Measurements from ENCODE around the gene P4HA3. TPM values are rescaled to one million over a fixed set of nuclear protein-coding genes. Genes with fewer than 3 reads are reported as not detected.

P4HA3 gene
- total and polyA plus RNA-seq, 9 of the 15 experiments (the other 6 are each of a cell fraction or from before 2014, with no cell fraction given), result 0.01 to 0.03 TPM; not detected in 7

DNA sequence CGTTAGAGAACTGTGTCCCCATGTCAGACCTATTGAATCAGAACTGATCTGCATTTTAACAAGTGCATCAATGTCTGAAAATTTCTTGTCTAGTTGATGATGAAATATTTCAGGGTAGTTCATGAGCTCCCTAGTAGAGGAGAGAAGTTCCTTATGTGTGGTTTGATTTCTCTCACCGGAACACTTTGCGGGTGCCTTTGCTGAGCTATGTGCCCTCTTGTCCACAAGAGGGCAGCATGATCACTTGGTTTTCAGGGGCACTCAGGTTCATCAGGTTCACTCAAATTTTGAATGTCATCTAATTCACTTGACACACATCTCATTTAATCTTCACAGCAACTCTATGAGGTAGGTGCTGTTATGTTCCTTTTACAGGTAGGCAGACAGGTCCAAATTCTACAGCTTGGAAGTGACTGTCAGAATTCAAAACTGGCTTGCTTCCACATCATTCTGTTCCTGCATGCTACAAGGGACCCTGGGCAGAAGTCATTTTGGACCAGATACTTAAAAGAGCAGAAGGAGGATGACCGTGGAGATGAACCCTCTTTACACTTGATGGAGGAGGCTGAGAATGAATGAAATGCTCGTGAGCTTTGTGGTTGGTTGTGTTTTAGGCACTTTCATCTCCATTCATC, 55.6 kb downstream of the P4HA3 start:
- FAIRE-seq, result peak; percentile 98
- Histone ChIP-seq H3K27me3 (ENCODE audit: control insufficient read depth in 2 of 2, insufficient read depth in 2 of 2, low read length in 2 of 2) (peaks cover 2 to 3% of the 10 kb centered on the region in 2 experiments; a peak in 2 of 5 replicates), H2AFZ (ENCODE audit: low read depth, low read length) (no peak overlapping the region), H3K4me3 (no peak overlapping the region), H3K9me3 (replicated peaks; ENCODE audit: control insufficient read depth, insufficient read depth, low read depth, low read length) (no peaks in the 10 kb centered on the region), H3K4me2 (ENCODE audit: insufficient read depth, low read length) (no peak overlapping the region), H4K20me1 (replicated peaks; ENCODE audit: control insufficient read depth, insufficient read depth, low read length) (no peaks in the 10 kb centered on the region; the same call in 1 of the 2 replicates), H3K9ac (ENCODE audit: insufficient read depth in 1 of 2, low read depth in 2 of 2, low read length in 2 of 2) (no peak overlapping the region), H3K9me1 (ENCODE audit: control insufficient read depth, insufficient read depth, low read length) (no peaks in the 10 kb centered on the region), H3K27ac (ENCODE audit: extremely low read depth, low read depth, low read length) (no peak overlapping the region), H3K4me1 (replicated peaks in 1 of 2; ENCODE audit: control insufficient read depth in 2 of 2, insufficient read depth in 2 of 2, low read length in 2 of 2) (no peaks in the 10 kb centered on the region), H3K36me3 (ENCODE audit: control insufficient read depth, insufficient read depth, low read length) (peaks cover 52% of the 10 kb centered on the region; the same call in 2 of the 3 replicates), H3K79me2 (ENCODE audit: control insufficient read depth, insufficient read depth, low read length) (no peaks in the 10 kb centered on the region)
- 41% methylated on average over 5 of the region's 5 CpGs for WGBS (ENCODE audit: insufficient coverage, low coverage, missing lambda C conversion rate)
- BruUV-seq (replicated peaks), result no TSS peak
- in situ Hi-C loops (cut with MboI) (no loop called here), intact Hi-C loops (cut with micrococcal nuclease) (loop anchor here (1.0 to 5.0 kb wide), 4 partner anchors 66 to 291 kb away; no protein-coding TSS in a partner anchor)
- CTCF ChIA-PET (ENCODE audit: low intra/inter-chr PET ratio), result interaction anchor here (0.6 to 2.5 kb wide), 5 partner anchors 66 to 1112 kb away, joined by 3 to 15 read pairs (median 4); no protein-coding TSS in a partner anchor
- DNase-seq (ENCODE audit: extremely low read depth in 1 of 4, low spot score in 3 of 4), result peak; percentile 72 to 77 (median 76)
- ATAC-seq, result peak; percentile 89
- POLR2A ChIA-PET, result interaction anchor here (0.8 to 1.9 kb wide), 3 partner anchors 13 to 276 kb away, joined by 4 to 7 read pairs (median 4); partner anchors contain the start of genes C2CD3 and PPME1
- TF ChIP-seq ZEB2 (IDR thresholded peaks at IDR 0.05) (no peak), BRD4 (IDR thresholded peaks at IDR 0.05) (no peak), ZNF764 (CRISPR knock-in tag; IDR thresholded peaks at IDR 0.05; ENCODE audit: low read depth) (no peak), BRCA1 (IDR thresholded peaks at IDR 0.05) (no peak), BRCA1 (CRISPR knock-in tag; IDR thresholded peaks at IDR 0.05) (no peak), KLF10 (CRISPR knock-in tag; IDR thresholded peaks at IDR 0.05) (no peak), SMC3 (conservative IDR thresholded peaks at IDR 0.05; ENCODE audit: insufficient read depth, low read depth, low read length) (peak; percentile 83), CEBPG (CRISPR knock-in tag; IDR thresholded peaks at IDR 0.05) (no peak), CEBPG (tag; conservative IDR thresholded peaks at IDR 0.05 in 1 of 2, IDR thresholded peaks at IDR 0.05 in 1 of 2) (peak; percentile 52 to 74; a peak in 3 of 4 replicates), RFX1 (IDR thresholded peaks at IDR 0.05) (no peak), RB1 (IDR thresholded peaks at IDR 0.05; ENCODE audit: low read depth) (peak; percentile 40; the same call in 1 of the 2 replicates), XRCC4 (IDR thresholded peaks at IDR 0.05; ENCODE audit: extremely low read depth, insufficient read depth, insufficient read length) (no peak), FOXK2 (conservative IDR thresholded peaks at IDR 0.05 in 1 of 2, IDR thresholded peaks at IDR 0.05 in 1 of 2; ENCODE audit: low read depth in 2 of 2) (no peak), PHB2 (IDR thresholded peaks at IDR 0.05; ENCODE audit: low read depth) (no peak)
- TF ChIP-seq, protein P1, sequence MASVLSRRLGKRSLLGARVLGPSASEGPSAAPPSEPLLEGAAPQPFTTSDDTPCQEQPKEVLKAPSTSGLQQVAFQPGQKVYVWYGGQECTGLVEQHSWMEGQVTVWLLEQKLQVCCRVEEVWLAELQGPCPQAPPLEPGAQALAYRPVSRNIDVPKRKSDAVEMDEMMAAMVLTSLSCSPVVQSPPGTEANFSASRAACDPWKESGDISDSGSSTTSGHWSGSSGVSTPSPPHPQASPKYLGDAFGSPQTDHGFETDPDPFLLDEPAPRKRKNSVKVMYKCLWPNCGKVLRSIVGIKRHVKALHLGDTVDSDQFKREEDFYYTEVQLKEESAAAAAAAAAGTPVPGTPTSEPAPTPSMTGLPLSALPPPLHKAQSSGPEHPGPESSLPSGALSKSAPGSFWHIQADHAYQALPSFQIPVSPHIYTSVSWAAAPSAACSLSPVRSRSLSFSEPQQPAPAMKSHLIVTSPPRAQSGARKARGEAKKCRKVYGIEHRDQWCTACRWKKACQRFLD (CRISPR knock-in tag; IDR thresholded peaks at IDR 0.05), result no peak
- TF ChIP-seq, protein P2, sequence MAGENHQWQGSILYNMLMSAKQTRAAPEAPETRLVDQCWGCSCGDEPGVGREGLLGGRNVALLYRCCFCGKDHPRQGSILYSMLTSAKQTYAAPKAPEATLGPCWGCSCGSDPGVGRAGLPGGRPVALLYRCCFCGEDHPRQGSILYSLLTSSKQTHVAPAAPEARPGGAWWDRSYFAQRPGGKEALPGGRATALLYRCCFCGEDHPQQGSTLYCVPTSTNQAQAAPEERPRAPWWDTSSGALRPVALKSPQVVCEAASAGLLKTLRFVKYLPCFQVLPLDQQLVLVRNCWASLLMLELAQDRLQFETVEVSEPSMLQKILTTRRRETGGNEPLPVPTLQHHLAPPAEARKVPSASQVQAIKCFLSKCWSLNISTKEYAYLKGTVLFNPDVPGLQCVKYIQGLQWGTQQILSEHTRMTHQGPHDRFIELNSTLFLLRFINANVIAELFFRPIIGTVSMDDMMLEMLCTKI (IDR thresholded peaks at IDR 0.05; ENCODE audit: partially characterized antibody), result no peak
- TF ChIP-seq, protein P3, sequence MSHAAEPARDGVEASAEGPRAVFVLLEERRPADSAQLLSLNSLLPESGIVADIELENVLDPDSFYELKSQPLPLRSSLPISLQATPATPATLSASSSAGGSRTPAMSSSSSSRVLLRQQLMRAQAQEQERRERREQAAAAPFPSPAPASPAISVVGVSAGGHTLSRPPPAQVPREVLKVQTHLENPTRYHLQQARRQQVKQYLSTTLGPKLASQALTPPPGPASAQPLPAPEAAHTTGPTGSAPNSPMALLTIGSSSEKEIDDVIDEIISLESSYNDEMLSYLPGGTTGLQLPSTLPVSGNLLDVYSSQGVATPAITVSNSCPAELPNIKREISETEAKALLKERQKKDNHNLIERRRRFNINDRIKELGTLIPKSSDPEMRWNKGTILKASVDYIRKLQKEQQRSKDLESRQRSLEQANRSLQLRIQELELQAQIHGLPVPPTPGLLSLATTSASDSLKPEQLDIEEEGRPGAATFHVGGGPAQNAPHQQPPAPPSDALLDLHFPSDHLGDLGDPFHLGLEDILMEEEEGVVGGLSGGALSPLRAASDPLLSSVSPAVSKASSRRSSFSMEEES (CRISPR knock-in tag; IDR thresholded peaks at IDR 0.05), result no peak
